Small intestine (tissue), 7 donors: ENCODE results near the gene ARHGEF5. TPM values are rescaled to one million over a fixed set of nuclear protein-coding genes. Genes with fewer than 3 reads are reported as not detected.
A peak's percentile ranks its signal among the peaks of the same experiment; 100 is the strongest.

ENCODE experiments used
- DNase-seq, 2 donors: peaks; one replicate each; pipeline versions ENCODE4 v3.0.0 to v3.0.0-alpha.2; 2013
- FAIRE-seq: peaks from 2 replicates; lab custom pipeline; 2012; peaks lifted over from hg19 to GRCh38; lab: Jason Lieb, UNC
- H3K27ac ChIP-seq, 3 donors: one replicate each; pipeline ENCODE4 v1.5.1; 2013; ENCODE audit warnings: low read length in 2 of 3, mild to moderate bottlenecking in 2 of 3, control low read depth in 1 of 3, inconsistent platforms in 1 of 3, low read depth in 1 of 3, moderate library complexity in 1 of 3
- H3K27me3 ChIP-seq, 3 donors: one replicate each; pipeline ENCODE4 v1.6.1; 2013; ENCODE audit warnings: low read length in 3 of 3, inconsistent platforms in 1 of 3; ENCODE audit not compliant: control insufficient read depth in 3 of 3, insufficient read depth in 3 of 3
- H3K36me3 ChIP-seq, 3 donors: one replicate each; pipeline ENCODE4 v1.6.1; 2013; ENCODE audit warnings: low read length in 3 of 3, inconsistent platforms in 1 of 3, low read depth in 1 of 3, mild to moderate bottlenecking in 1 of 3, moderate library complexity in 1 of 3; ENCODE audit not compliant: control insufficient read depth in 3 of 3, insufficient read depth in 2 of 3
- H3K4me1 ChIP-seq, 3 donors: one replicate each; pipeline ENCODE4 v1.6.1; 2013; ENCODE audit warnings: low read length in 2 of 3, inconsistent platforms in 1 of 3, low read depth in 1 of 3, mild to moderate bottlenecking in 1 of 3, moderate library complexity in 1 of 3; ENCODE audit not compliant: control insufficient read depth in 3 of 3, insufficient read depth in 2 of 3
- H3K4me3 ChIP-seq, 3 donors: one replicate each; pipeline ENCODE4 v1.5.1; 2013; ENCODE audit warnings: low read length in 3 of 3, control low read depth in 1 of 3, inconsistent platforms in 1 of 3, low read depth in 1 of 3, mild to moderate bottlenecking in 1 of 3, moderate library complexity in 1 of 3
- H3K9me3 ChIP-seq, 2 donors: one replicate each; pipeline ENCODE4 v1.6.1; 2013; ENCODE audit warnings: low read depth in 1 of 2, low read length in 1 of 2; ENCODE audit not compliant: control insufficient read depth in 2 of 2, insufficient read depth in 1 of 2
- WGBS, 3 donors: extraction: QIAGEN DNeasy Blood & Tissue Kit; methylation state at CpG; one replicate each; pipeline ENCODE4 v1.1.7; 2013; 5-methylcytosine and 5-hydroxymethylcytosine counted together
- polyA plus RNA-seq, 4 donors: library from polyadenylated mRNA; stranded (reverse) in 3 of 4; unstranded in 1 of 4; fragments of 200-250 nt in 3 of 4; fragments of 120-200 nt in 1 of 4; gene quantifications; one replicate each; pipeline versions ENCODE4 v1.2.1 to v1.2.3, GENCODE V29; 2013
- donor health status: healthy with polysubstance abuse.
- donor health status: control.
- donor health status: control.
- donor health status: Bipolar disorder and iron deficiency.
- donor health status: healthy.

The ARHGEF5 gene
- polyA plus RNA-seq, 4 donors, result 15.6 to 43.9 (median 33.0) TPM

- Histone ChIP-seq H3K27me3 (no peaks in the 10 kb centered on the region), H3K9me3 (no peaks in the 10 kb centered on the region), H3K4me1 (peaks cover 0 to 17% (median 0%) of the 10 kb centered on the region in 3 donors), H3K27ac (no peak overlapping the region), H3K4me3 (no peak overlapping the region), H3K36me3 (no peaks in the 10 kb centered on the region)
- 83 to 84% (median 83%) methylated on average over 5 of the region's 5 CpGs for WGBS, 3 donors
- FAIRE-seq (no peak), DNase-seq (no peak)
Observed at GRCh38 chr7:144388950-144389349, 33.7 kb downstream of the ARHGEF5 start.

- Histone ChIP-seq H3K9me3 (no peaks in the 10 kb centered on the region), H3K4me3 (no peak overlapping the region), H3K27ac (no peak overlapping the region), H3K36me3 (no peaks in the 10 kb centered on the region), H3K27me3 (no peaks in the 10 kb centered on the region), H3K4me1 (peaks cover 0 to 5% (median 0%) of the 10 kb centered on the region in 3 donors)
- no peak for FAIRE-seq
- WGBS, 3 donors, result 72 to 78% (median 73%) methylated on average over 7 of the region's 7 CpGs
- no peak for DNase-seq
Observed at GRCh38 chr7:144390481-144390880, 35.3 kb downstream of the ARHGEF5 start.

- Histone ChIP-seq H3K9me3 (no peaks in the 10 kb centered on the region), H3K4me3 (no peak overlapping the region), H3K4me1 (peaks cover 0 to 2% (median 0%) of the 10 kb centered on the region in 3 donors), H3K27ac (no peak overlapping the region), H3K36me3 (no peaks in the 10 kb centered on the region), H3K27me3 (no peaks in the 10 kb centered on the region)
- DNase-seq (no peak), FAIRE-seq (no peak)
- WGBS, 3 donors, result 94 to 96% (median 95%) methylated on average over 4 of the region's 4 CpGs
Observed at GRCh38 chr7:144391014-144391413, 35.8 kb downstream of the ARHGEF5 start.

- Histone ChIP-seq H3K27ac (no peak overlapping the region), H3K27me3 (no peaks in the 10 kb centered on the region), H3K36me3 (no peaks in the 10 kb centered on the region), H3K4me3 (no peak overlapping the region), H3K4me1 (no peaks in the 10 kb centered on the region), H3K9me3 (no peaks in the 10 kb centered on the region)
- DNase-seq (peak; percentile 48 to 63), FAIRE-seq (no peak)
- 3 to 7% (median 6%) methylated on average over 8 of the region's 8 CpGs for WGBS, 3 donors
Observed at GRCh38 chr7:144391823-144392255, 36.6 kb downstream of the ARHGEF5 start.

DNA sequence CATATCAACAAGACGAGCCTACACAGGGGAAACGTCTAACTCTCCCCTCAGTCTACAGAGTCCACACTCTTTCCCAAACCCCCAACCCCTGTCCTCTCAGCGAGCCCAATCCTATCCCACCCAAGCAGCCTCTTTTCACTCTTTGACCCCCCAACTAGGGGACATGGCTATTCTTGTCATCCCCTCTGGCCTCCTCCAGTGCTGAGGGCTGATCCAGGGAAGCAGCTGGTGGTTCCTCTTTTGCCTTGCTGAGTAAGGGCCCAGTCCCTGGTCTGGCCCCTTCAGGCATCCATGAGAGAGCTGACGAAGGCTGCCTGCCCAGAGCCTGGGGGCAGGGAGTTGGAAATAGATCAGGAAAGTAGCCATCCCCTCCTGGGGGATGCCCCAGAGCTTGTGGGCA, 41.9 kb downstream of the ARHGEF5 start:
- no peak overlapping the region for H3K4me3 ChIP-seq
- H3K4me1 ChIP-seq, result no peaks in the 10 kb centered on the region
- no peak overlapping the region for H3K27ac ChIP-seq
- no peak for DNase-seq
- no peaks in the 10 kb centered on the region for H3K27me3 ChIP-seq
- no peak for FAIRE-seq
- WGBS, 3 donors, result 80 to 87% (median 82%) methylated on average over 4 of the region's 4 CpGs
- no peaks in the 10 kb centered on the region for H3K36me3 ChIP-seq
- H3K9me3 ChIP-seq, result no peaks in the 10 kb centered on the region

GRCh38 chr7:144398291-144398690, 43.1 kb downstream of the ARHGEF5 start:
- H3K4me3 ChIP-seq, result no peak overlapping the region
- FAIRE-seq, result no peak
- WGBS, 3 donors, result 81 to 86% (median 84%) methylated on average over 9 of the region's 9 CpGs

GRCh38 chr7:144398911-144399310, 43.7 kb downstream of the ARHGEF5 start:
- H3K27ac ChIP-seq, result no peak overlapping the region
- H3K9me3 ChIP-seq, result no peaks in the 10 kb centered on the region
- peaks cover 0 to 3% (median 0%) of the 10 kb centered on the region in 3 donors for H3K27me3 ChIP-seq
- H3K4me3 ChIP-seq, result no peak overlapping the region
- FAIRE-seq, result no peak
- no peaks in the 10 kb centered on the region for H3K4me1 ChIP-seq
- DNase-seq, result no peak
- no peaks in the 10 kb centered on the region for H3K36me3 ChIP-seq
- 86 to 88% (median 87%) methylated on average over 5 to 6 of the region's 6 CpGs for WGBS, 3 donors

More at GRCh38 chr7:144398291-144398690, 43.1 kb downstream of the ARHGEF5 start:
- H3K9me3 ChIP-seq, result no peaks in the 10 kb centered on the region
- peaks cover 0 to 3% (median 0%) of the 10 kb centered on the region in 3 donors for H3K27me3 ChIP-seq
- H3K36me3 ChIP-seq, result no peaks in the 10 kb centered on the region
- H3K4me1 ChIP-seq, result no peaks in the 10 kb centered on the region
- no peak overlapping the region for H3K27ac ChIP-seq
- no peak for DNase-seq

DNA sequence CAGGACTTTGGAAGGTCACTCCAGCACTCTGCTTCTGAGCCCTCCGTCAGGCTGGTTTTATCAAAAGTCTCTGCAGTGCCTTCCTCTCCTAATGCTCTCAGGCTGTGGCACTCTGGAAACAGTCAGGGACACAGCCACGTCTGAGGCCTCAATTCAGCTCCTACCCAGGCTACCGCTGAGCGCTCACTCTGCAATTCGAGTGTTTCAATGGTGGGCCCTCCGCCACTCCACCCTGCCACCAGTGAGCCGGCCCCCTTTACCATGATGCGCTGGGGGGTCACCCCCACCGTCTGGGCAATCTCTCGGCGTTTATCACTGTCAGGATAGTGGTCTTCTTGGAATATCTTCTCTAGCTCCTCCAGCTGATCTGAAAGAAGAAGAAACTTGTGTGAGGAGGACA, 44.7 kb downstream of the ARHGEF5 start:
- 86 to 87% (median 87%) methylated on average over 11 of the region's 11 CpGs for WGBS, 3 donors
- H3K27ac ChIP-seq, result no peak overlapping the region
- no peaks in the 10 kb centered on the region for H3K9me3 ChIP-seq
- no peak overlapping the region for H3K4me3 ChIP-seq
- FAIRE-seq (no peak), DNase-seq (no peak)
- no peaks in the 10 kb centered on the region for H3K36me3 ChIP-seq
- peaks cover 0 to 3% (median 0%) of the 10 kb centered on the region in 3 donors for H3K27me3 ChIP-seq
- no peaks in the 10 kb centered on the region for H3K4me1 ChIP-seq

GRCh38 chr7:144401490-144401889, 46.3 kb downstream of the ARHGEF5 start:
- Histone ChIP-seq H3K4me1 (no peaks in the 10 kb centered on the region), H3K4me3 (no peak overlapping the region), H3K36me3 (no peaks in the 10 kb centered on the region), H3K27ac (no peak overlapping the region), H3K27me3 (peaks cover 0 to 3% (median 0%) of the 10 kb centered on the region in 3 donors), H3K9me3 (no peaks in the 10 kb centered on the region)
- 58 to 70% (median 59%) methylated on average over 5 of the region's 5 CpGs for WGBS, 3 donors
- DNase-seq (no peak), FAIRE-seq (no peak)
